G401.6 (cell line): Measurements from ENCODE around the gene SNX5.
A peak's percentile ranks its signal among the peaks of the same experiment; 100 is the strongest.

Experiments
- FAIRE-seq: peaks from 2 replicates; lab custom pipeline; 2012; peaks lifted over from hg19 to GRCh38; lab: Jason Lieb, UNC

SNX5 gene

DNA sequence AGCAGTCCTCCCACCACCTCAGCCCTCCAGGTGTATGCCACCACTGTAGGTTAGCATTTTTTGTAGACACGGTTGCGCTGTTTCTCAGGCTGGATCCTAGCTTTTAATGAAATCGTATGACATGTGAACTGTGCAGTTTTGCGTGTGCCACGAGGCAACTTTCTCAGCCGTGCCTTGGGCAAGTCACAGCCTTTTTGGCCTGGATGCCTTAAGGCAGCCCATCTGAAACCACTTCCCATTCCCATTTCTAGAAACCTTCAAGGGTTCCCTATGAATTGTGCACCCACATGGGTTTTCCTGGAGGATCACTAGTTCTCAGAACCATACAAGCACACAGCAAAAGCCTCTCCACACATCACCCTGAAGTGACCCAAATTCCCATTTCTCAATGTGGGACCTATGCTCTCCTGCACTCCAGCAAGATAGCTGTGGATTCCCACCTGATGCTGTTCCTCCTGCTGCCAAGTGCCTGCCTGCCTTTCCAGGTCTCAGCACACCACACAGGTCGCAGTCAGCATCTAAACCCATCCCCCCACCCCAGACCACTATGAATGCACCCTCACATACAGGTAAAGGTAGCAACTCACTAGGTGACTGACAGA lies 28.9 kb downstream of the SNX5 start:
- FAIRE-seq = no peak

- peak; percentile 93 for FAIRE-seq
Observed at GRCh38 chr20:17938871-17939619, 29.5 kb downstream of the SNX5 start.

GRCh38 chr20:17936761-17937732 lies 31.5 kb downstream of the SNX5 start:
- FAIRE-seq = no peak

GRCh38 chr20:17936286-17936760 lies 32.3 kb downstream of the SNX5 start:
- FAIRE-seq = no peak

DNA sequence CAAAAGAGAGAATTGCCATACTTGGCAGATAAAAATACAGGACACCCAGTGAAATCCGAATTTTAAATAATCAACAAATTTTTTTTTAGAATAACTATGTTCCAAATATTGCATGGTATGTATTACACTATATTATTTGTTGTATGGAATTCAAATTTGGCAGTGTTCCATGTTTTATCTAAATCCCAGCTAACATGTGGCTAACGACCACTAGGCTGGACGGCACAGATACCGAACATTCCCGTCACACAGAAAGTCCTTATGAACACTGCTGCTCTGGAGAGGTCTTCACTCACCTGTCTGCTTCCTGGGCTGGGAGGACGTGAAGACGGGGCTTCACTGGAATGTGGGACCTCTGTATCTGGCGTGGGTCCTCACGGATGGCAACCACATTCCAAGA lies 32.8 kb downstream of the SNX5 start:
- no peak for FAIRE-seq

DNA sequence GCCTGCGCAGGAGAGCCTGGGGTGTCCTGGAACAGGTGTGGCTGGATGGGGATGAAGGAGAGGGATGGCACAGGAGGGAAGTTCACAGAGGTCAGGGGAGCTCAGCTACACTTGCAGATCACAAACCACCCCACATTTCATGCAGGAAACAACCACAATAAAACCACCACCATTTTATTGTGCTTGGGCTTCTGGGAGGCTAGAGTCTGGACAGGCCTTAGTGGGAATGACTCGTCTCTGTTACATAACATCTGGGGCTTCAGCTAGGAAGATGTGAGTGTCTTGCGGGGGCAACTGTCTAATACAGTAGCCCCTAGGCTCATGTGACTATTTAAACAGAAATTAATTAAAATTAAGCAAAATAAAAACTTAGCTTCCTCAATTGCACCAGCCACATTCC lies 33.4 kb downstream of the SNX5 start:
- FAIRE-seq = no peak

GRCh38 chr20:17934141-17934862 lies 34.3 kb downstream of the SNX5 start:
- no peak for FAIRE-seq

DNA sequence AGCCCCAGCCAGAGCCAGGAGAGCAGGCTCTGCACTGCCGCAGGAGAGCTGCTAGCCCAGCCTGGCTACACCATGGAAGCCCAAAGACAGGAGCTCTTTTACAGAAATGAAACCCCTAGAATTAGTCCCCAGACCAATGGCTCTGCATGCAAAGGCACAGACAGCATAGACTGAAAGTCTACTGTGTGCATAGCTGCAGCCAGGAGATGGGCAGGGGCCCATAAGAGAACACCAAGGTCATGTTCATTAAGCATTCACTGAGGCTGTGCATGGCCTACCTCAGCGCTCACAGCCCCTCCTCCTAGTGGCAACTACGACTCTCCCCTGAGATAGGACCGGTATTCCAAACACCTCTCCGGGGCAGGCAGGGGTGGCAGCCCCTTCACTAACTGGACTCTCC lies 34.9 kb downstream of the SNX5 start:
- FAIRE-seq = no peak

DNA sequence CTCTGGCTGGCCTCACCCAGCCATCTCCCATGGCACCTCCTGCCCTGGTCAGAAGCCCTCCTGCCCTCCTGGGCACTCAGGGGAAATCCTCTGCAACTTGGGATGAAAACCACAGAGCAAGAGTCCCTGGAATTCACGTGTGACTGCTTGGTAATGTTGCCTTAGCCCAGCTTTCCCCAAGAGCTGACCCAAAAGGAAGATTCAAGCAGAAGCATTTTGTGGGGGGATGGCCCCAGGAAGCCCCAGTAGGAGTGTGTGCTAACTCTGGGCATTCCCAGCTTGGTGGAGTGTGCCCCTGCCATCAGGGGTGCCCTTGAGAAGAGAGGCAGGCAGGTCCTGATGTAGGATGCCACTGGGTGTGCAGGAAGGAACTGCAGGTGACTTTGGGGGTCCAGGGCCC lies 35.5 kb downstream of the SNX5 start:
- FAIRE-seq = no peak

GRCh38 chr20:17932396-17932795 lies 36.2 kb downstream of the SNX5 start:
- FAIRE-seq = no peak

DNA sequence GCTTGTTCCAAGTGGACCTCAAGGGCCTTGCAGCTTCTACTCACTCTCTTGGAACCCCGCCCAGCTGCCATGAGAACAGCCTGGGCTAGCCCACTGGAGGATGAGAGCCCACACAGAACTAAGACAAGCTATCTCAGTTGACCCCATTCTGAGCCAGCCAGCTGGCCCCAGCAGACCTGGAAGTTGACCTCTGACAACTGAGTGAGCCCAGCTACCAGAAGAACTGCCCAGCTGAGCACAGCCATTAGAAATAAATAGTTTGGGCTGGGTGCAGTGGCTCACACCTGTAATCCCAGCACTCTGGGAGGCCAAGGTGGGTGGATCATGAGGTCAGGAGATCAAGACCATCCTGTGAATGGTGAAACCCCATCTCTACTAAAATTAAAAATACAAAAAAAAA lies 37.1 kb downstream of the SNX5 start:
- FAIRE-seq = no peak

DNA sequence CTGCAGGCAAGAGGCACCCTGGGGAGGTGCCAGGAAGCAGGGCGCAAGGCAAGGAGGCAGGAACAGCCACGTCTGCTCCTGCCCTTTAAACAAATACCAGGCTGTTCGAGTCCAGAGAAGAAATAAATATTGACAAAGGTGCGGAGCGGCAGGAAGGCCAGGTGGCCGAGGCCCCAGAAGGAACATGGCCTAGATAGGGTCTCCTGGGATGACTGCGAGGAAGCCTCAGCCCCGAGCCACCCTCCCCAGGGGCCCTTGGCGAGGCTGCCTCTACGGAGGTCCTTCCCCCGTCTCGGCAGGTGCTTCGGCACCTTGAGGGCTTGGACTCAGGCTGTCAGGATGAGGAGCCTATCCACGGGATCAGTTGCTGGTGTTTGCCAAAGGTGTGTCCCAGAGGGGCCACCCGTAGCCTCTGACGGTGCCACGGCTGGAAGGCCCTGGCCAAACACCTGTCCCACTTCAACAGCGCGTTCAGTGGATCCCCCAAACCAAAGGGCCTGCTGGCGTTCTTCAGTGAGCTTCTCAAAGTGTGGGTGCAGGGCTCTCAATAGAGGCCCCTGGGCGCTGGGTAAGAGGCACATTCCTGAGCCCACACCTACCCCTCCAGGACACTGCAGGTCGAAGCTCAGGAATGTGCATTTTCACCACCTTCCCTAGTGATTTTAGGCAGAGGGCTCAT lies 39.8 kb downstream of the SNX5 start:
- FAIRE-seq = no peak

- no peak for FAIRE-seq
Observed at GRCh38 chr20:17928211-17928611, 40.4 kb downstream of the SNX5 start.

GRCh38 chr20:17925940-17926300 lies 42.7 kb downstream of the SNX5 start:
- FAIRE-seq = no peak

- no peak for FAIRE-seq
Observed at GRCh38 chr20:17925141-17925939, 43.3 kb downstream of the SNX5 start.

- FAIRE-seq = no peak
Observed at GRCh38 chr20:17921774-17922173, 46.8 kb downstream of the SNX5 start.

- FAIRE-seq = no peak
Observed at GRCh38 chr20:17919149-17919548, 49.4 kb downstream of the SNX5 start.

DNA sequence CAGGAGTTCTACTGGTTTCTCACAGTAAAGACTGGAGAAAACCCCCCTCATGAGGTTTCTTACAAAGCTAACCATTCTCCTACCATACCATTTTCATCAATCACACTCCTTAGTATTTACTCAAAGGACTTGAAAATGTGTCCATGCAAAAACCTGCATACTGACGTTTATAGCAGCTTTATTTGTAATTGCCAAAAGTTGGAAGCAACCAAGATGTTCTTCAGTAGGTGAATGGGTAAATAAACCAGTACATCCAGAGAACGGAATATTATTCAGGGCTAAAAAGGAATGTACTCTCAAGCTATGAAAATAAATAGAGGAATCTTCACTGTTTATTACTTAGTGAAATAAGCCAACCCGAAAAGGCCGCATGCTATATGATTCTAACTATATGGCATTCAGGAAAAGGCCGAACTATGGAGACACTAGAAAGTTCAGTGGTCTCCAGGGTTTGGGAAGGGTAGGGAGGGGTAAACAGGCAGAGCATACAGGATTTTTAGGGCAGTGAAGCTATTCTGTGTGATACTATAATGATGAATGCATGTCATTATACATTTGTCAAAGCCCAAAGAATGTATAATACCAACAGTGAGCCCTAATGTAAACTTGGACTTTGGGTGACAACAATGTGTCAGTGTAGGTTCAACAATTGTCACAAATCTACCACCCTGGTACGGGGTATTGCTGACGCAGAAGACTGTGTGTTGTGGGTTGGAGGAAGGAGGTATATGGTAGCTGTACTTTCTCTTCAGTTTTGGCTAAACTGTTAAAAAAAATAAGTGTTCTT lies 50.6 kb downstream of the SNX5 start:
- no peak for FAIRE-seq

GRCh38 chr20:17916433-17916891 lies 52.1 kb downstream of the SNX5 start:
- FAIRE-seq = no peak

DNA sequence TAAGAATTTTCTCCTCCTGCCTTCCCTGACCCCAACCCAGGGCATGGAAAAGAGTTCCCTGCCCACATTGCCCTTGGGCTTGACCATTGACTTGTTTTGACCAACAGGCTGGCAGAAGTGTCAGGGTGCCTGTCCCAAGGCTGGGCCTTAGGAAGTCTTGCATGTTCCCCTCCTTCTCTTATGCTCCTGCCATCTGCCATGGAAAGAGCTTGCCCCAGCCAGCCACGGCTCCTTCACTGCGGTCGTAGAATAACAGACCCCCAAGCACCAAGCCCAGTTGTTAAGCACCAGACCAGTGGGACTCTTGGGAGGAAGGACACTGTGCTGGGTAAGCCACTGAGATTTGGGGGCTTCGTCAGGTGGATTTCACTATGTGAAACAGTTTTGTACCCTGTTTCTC lies 53.6 kb downstream of the SNX5 start:
- FAIRE-seq = no peak
